Parathyroid adenoma (tissue), 2 donors: ENCODE results near the gene MYH6.

Experiments used
- H2AFZ ChIP-seq: fragments of 300-600 bp; sonication (generic); one replicate; pipeline ENCODE4 v1.7.0; 2017; ENCODE audit warnings: antibody characterized with exemption, mild to moderate bottlenecking
- H3K27ac ChIP-seq: fragments of 300-600 bp; sonication (generic); one replicate; pipeline ENCODE4 v1.7.0; 2017
- H3K27me3 ChIP-seq: fragments of 300-600 bp; sonication (generic); one replicate; pipeline ENCODE4 v1.7.0; 2017; ENCODE audit warnings: low read length; ENCODE audit not compliant: control insufficient read depth, insufficient read depth
- H3K36me3 ChIP-seq: fragments of 300-600 bp; sonication (generic); one replicate; pipeline ENCODE4 v1.7.0; 2017; ENCODE audit warnings: low read length; ENCODE audit not compliant: control insufficient read depth, insufficient read depth
- H3K4me1 ChIP-seq: fragments of 300-600 bp; sonication (generic); one replicate; pipeline ENCODE4 v1.7.0; 2017; ENCODE audit warnings: control low read depth
- H3K4me2 ChIP-seq: fragments of 300-600 bp; sonication (generic); one replicate; pipeline ENCODE4 v1.7.0; 2017; ENCODE audit warnings: low read length
- H3K4me3 ChIP-seq: fragments of 300-600 bp; sonication (generic); one replicate; pipeline ENCODE4 v1.7.0; 2017; ENCODE audit warnings: low read depth, low read length
- H3K79me2 ChIP-seq: fragments of 300-600 bp; sonication (generic); one replicate; pipeline ENCODE4 v1.7.0; 2017; ENCODE audit warnings: control low read depth
- H3K9ac ChIP-seq: fragments of 300-600 bp; sonication (generic); one replicate; pipeline ENCODE4 v1.7.0; 2017; ENCODE audit warnings: mild to moderate bottlenecking
- H3K9me3 ChIP-seq: fragments of 300-600 bp; sonication (generic); one replicate; pipeline ENCODE4 v1.7.0; 2017; ENCODE audit warnings: low read length; ENCODE audit not compliant: control insufficient read depth
- TF ChIP-seq, protein P1 (sequence below): fragments of 300-600 bp; sonication (generic); IDR thresholded peaks from one replicate; pipeline ENCODE4 v1.7.0; 2017; ENCODE audit warnings: antibody characterized with exemption, mild to moderate bottlenecking
- donor health status: primary hyperparathyroidism.

Gene MYH6

DNA sequence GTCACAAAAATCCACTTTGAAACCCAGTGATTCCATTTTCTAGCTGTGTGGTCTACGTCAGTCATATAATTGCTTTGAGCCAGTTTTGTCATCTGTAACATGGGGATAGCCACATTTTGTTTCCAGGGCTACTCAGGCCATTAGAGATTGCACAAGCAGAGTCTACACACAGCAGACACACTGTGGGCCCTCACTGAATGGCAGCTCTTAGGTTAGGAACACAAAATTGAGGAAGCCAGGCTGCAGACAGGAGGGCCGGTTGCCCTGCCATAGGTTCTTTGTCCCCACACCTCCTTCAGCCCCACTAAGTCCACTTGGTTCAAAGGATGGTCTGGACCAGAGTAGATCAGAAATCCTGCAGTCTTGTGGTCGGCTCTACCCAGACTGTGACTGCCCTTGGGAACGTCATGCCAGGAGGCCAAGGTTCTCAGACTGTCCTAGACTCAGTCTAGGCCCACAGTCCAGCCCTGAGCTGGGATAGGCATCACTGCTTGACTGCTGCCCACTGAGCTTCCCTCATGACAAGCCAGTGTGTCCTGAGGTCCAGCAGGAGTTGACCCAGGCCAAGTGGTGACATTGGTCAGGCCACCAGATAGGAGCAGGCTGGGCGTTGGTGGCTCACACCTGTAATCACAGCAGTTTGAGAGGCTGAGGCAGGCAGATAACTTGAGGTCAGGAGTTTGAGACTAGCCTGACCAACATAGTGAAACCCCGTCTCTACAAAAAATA is 31.2 kb upstream of the MYH6 start:
- Histone ChIP-seq H3K27me3 (no peaks in the 10 kb centered on the region), H2AFZ (no peak overlapping the region), H3K36me3 (no peaks in the 10 kb centered on the region), H3K9ac (no peak overlapping the region), H3K4me2 (no peak overlapping the region), H3K27ac (peak overlapping the region; percentile 80), H3K4me1 (peaks cover 28% of the 10 kb centered on the region), H3K4me3 (no peak overlapping the region), H3K79me2 (no peaks in the 10 kb centered on the region), H3K9me3 (no peaks in the 10 kb centered on the region)
- TF ChIP-seq, protein P1, sequence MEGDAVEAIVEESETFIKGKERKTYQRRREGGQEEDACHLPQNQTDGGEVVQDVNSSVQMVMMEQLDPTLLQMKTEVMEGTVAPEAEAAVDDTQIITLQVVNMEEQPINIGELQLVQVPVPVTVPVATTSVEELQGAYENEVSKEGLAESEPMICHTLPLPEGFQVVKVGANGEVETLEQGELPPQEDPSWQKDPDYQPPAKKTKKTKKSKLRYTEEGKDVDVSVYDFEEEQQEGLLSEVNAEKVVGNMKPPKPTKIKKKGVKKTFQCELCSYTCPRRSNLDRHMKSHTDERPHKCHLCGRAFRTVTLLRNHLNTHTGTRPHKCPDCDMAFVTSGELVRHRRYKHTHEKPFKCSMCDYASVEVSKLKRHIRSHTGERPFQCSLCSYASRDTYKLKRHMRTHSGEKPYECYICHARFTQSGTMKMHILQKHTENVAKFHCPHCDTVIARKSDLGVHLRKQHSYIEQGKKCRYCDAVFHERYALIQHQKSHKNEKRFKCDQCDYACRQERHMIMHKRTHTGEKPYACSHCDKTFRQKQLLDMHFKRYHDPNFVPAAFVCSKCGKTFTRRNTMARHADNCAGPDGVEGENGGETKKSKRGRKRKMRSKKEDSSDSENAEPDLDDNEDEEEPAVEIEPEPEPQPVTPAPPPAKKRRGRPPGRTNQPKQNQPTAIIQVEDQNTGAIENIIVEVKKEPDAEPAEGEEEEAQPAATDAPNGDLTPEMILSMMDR = no peak

DNA sequence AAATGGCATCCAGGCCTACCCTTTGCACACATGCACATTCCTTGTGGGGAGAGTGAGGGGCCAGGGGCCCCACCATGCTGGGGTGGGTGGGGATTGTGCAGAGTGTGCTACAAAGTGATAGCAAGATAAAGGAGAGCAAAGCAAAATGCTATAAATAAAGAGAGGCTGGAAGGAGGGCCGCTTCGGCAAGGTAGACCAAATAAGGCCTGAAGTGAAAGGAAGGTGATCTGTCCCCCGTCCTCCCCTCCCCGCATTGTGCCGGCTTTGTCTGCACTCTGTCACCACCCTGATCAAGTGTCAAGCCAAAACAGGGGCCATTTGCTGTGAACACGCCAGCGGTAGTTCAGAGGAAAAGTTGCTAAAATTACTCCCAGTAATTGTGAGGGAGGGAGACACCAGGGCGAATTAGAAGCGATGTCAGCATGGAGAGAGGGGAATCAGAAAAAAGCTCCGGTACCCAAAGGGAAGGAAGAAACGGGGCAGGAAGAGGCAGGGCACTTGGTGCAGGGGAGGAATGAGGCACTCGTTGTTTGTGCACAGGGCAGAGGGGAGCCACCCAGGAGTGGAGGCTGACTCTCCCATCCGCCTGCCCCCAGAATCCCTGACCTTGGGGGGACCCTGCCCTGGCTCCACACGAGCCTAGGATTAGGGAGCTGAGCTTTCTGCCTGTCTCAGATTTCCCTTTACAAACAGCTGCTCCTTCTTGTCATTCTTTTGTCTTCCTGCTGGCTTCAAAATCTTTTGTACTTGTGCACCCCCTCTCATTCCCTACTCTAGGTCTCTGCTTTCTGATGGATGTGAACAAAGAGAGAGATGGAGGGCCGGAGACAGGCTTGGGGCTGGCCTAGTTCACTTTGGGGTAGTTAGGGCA is 30.3 kb upstream of the MYH6 start:
- H3K4me3 ChIP-seq = no peak overlapping the region
- no peaks in the 10 kb centered on the region for H3K79me2 ChIP-seq
- no peak overlapping the region for H3K4me2 ChIP-seq
- no peaks in the 10 kb centered on the region for H3K27me3 ChIP-seq
- H3K27ac ChIP-seq = peak overlapping the region; percentile 80
- no peaks in the 10 kb centered on the region for H3K9me3 ChIP-seq
- peak overlapping the region; percentile 85 for H2AFZ ChIP-seq
- H3K9ac ChIP-seq = no peak overlapping the region
- peaks cover 28% of the 10 kb centered on the region for H3K4me1 ChIP-seq
- TF ChIP-seq, protein P1 = no peak
- H3K36me3 ChIP-seq = no peaks in the 10 kb centered on the region

DNA sequence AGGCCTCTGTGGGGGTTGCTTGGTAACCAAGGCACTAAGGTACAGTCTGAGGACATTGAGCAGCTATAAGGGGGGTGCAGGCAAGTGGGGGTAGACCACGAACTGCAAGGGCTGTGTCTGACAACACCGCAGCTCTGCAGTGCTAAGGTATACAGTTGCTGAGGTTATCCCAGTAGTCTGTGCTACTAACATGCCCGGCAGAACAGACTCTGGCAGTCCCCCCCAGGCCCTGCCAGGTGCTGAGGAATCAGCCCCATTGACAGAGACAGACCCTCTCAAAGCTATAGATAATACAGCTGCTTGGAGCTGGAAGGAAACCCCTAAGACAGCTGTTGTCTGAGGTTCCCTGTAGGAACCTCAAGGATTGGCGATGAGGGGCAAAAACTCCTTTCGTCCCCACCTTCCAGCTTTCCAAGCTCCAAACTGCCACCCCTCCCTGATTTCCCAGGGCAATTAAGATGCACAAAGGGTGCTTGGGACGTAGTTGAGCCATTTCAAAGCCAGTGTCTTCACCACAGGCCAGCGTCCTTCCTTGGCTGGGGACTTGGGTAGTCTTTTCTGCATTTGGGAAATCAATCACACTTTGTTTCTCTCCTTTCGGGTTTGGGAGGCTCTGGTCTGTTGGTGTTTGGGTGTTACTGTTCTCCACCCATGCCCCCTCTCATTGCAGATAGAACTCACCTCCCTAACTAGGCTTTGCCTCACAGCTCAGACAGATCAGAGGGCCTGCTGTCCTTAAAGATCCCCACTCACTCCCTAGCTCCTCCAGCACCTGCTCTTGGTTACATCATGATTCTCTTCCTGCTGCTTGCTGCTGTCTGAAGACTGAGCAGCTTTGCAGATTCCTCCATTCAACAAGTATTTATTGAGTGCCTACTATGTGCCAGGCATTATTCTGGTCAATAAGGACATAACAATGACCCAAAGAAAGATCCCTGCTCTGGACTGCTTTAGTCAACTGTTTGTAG is 29.3 kb upstream of the MYH6 start:
- TF ChIP-seq, protein P1 = no peak
- H3K4me3 ChIP-seq = no peak overlapping the region

DNA sequence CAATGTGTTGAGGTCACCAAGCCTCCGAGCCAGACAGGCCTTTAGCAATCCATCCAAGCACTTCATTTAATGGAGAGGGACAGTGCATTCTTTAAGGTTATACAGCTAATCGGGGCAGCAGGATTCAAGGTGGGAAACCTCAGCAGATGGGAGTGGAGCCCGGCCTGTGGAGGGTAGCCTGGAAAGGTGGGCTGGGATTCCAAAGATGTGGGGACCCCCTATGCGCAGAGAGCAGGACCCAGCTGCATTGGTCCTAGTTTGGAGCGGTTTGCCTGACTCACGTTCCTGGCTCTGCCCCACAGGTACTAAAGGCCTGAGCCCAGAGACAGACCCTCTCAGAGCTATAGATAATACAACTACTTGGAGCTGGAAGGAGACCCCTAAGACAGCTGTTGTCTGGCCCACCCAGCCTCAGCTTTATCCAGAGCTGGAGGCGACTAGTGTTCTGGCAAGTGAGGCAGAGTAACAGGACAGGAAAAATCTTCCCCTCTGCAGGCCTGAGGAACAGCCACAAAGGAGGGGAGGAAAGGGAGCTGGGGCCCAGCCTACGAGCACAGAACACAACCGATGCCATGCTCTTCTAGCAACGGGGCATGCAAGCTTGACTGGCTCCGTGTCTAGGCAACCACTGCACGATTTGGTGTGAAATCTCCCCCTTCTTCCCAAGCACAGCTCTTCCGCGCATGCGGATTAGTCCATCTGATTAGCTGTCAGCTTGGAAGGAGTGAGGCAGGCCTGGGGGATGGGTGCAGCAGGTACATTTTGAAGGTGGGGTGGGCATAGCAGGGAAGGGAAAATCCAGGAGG is 28.5 kb upstream of the MYH6 start:
- Histone ChIP-seq H2AFZ (peak overlapping the region; percentile 85), H3K9me3 (no peaks in the 10 kb centered on the region), H3K27me3 (no peaks in the 10 kb centered on the region), H3K4me3 (no peak overlapping the region), H3K36me3 (no peaks in the 10 kb centered on the region), H3K9ac (no peak overlapping the region), H3K27ac (peak overlapping the region; percentile 80), H3K4me2 (no peak overlapping the region), H3K79me2 (no peaks in the 10 kb centered on the region), H3K4me1 (peaks cover 28% of the 10 kb centered on the region)
- TF ChIP-seq, protein P1 = no peak

More for the DNA sequence above, 29.3 kb upstream of the MYH6 start:
- H3K9me3 ChIP-seq = no peaks in the 10 kb centered on the region
- H3K79me2 ChIP-seq = no peaks in the 10 kb centered on the region
- no peaks in the 10 kb centered on the region for H3K27me3 ChIP-seq
- H3K27ac ChIP-seq = peak overlapping the region; percentile 80
- H2AFZ ChIP-seq = peak overlapping the region; percentile 85
- H3K36me3 ChIP-seq = no peaks in the 10 kb centered on the region
- H3K4me2 ChIP-seq = no peak overlapping the region
- peaks cover 28% of the 10 kb centered on the region for H3K4me1 ChIP-seq
- no peak overlapping the region for H3K9ac ChIP-seq
